PC-9 (cell line): Measurements from ENCODE around the gene LAMA3. TPM values are rescaled to one million over a fixed set of nuclear protein-coding genes. Genes with fewer than 3 reads are reported as not detected.
A peak's percentile ranks its signal among the peaks of the same experiment; 100 is the strongest.

ENCODE experiments used
- BruUV-seq: library from RNA; stranded (reverse); fragments of 400-500 nt; replicated peaks from 2 replicates; lab custom pipeline; 2021; lab: Mats Ljungman, UMichigan
- CTCF ChIA-PET: fragments of 300-600 bp; sonication (Branson Sonifier 250); formaldehyde crosslinking; loops from one replicate; lab custom pipeline; 2022; ENCODE audit warnings: antibody characterized with exemption; lab: Charles Lee
- POLR2A ChIA-PET: fragments of 300-600 bp; sonication (Branson Sonifier 250); formaldehyde crosslinking; loops from one replicate; lab custom pipeline; 2022; ENCODE audit warnings: antibody characterized with exemption; ENCODE audit not compliant: unreplicated experiment; lab: Charles Lee
- DNase-seq, 2 experiments: peaks; one replicate each; pipeline versions ENCODE4 v3.0.0 to v3.0.0-alpha.2; 2015 to 2022; ENCODE audit warnings: mixed read lengths in 1 of 2
- H2AFZ ChIP-seq: fragments of 200-600 bp; sonication (generic); 2 replicates; pipeline ENCODE4 v1.8.1; 2017; ENCODE audit warnings: antibody characterized with exemption
- H3F3A ChIP-seq: fragments of 200-600 bp; sonication (generic); 2 replicates; pipeline ENCODE4 v1.8.1; 2017; ENCODE audit warnings: antibody characterized with exemption, mild to moderate bottlenecking, low read depth; ENCODE audit not compliant: insufficient read depth
- H3K27ac ChIP-seq: fragments of 200-600 bp; sonication (generic); 2 replicates; pipeline ENCODE4 v1.6.1; 2016; ENCODE audit warnings: mixed run types
- H3K27me3 ChIP-seq: fragments of 200-600 bp; sonication (generic); 2 replicates; pipeline ENCODE4 v1.6.1; 2016; ENCODE audit warnings: low read depth, mixed run types; ENCODE audit not compliant: insufficient read depth
- H3K36me3 ChIP-seq: fragments of 200-600 bp; sonication (generic); 2 replicates; pipeline ENCODE4 v1.6.1; 2016; ENCODE audit warnings: low read depth, mixed run types
- H3K4me1 ChIP-seq: fragments of 200-600 bp; sonication (generic); replicated peaks from 2 replicates; pipeline ENCODE4 v1.6.1; 2016; ENCODE audit warnings: mixed run types; ENCODE audit not compliant: insufficient read depth
- H3K4me2 ChIP-seq: fragments of 200-600 bp; sonication (generic); 2 replicates; pipeline ENCODE4 v1.6.1; 2017; ENCODE audit warnings: mixed run types
- H3K4me3 ChIP-seq: fragments of 200-600 bp; sonication (generic); 2 replicates; pipeline ENCODE4 v1.6.1; 2016; ENCODE audit warnings: mixed run types
- H3K79me2 ChIP-seq: fragments of 200-600 bp; sonication (generic); 2 replicates; pipeline ENCODE4 v1.6.1; 2017; ENCODE audit warnings: low read depth, mixed run types
- H3K9me2 ChIP-seq: fragments of 200-600 bp; sonication (generic); 2 replicates; pipeline ENCODE4 v1.8.1; 2017; ENCODE audit warnings: mild to moderate bottlenecking; ENCODE audit not compliant: insufficient read depth
- H3K9me3 ChIP-seq: fragments of 200-600 bp; sonication (generic); 2 replicates; pipeline ENCODE4 v1.8.1; 2016; ENCODE audit warnings: low read depth; ENCODE audit not compliant: insufficient read depth
- H4K20me1 ChIP-seq: fragments of 200-600 bp; sonication (generic); 2 replicates; pipeline ENCODE4 v1.8.1; 2017; ENCODE audit not compliant: insufficient read depth
- EZH2 ChIP-seq: fragments of 200-600 bp; sonication (generic); IDR thresholded peaks from 2 replicates; pipeline ENCODE4 v1.8.0; 2017; ENCODE audit warnings: antibody characterized with exemption, low read depth
- intact Hi-C: fragments of 100-400 bp; cut with micrococcal nuclease; formaldehyde crosslinking; loops from one replicate; pipeline ENCODE4 v1.10.0; 2022; ENCODE audit not compliant: unreplicated experiment
- total RNA-seq: library from RNA; stranded (reverse); gene quantifications from 2 replicates; pipeline ENCODE4 v1.2.3, GENCODE V29; 2021
- TF ChIP-seq, protein P1 (sequence below): fragments of 200-600 bp; sonication (generic); conservative IDR thresholded peaks from 2 replicates; pipeline ENCODE4 v1.6.1; 2017; ENCODE audit warnings: mixed run types, antibody characterized with exemption, mild to moderate bottlenecking, moderate library complexity

Gene LAMA3
- total RNA-seq, 1 experiment from 2014 or later: 44.4 TPM

DNA sequence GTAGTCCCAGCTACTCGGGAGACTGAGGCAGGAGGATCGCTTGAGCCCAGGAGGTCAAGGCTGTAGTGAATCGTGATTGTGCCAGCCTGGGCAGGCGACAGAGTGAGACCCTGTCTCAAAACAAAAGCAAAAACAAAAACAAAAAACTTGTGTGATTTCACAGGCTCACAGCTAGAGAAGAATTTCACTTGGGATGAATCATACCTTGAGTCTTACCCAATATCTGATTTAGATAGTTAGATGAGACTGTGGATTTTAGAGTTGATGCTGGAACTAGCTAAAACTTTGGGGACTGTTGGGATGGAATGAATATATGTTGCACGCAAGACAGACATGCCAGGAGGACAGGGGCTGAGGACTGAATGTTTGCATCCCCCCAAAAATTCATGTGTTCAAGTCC is 31.0 kb upstream of the LAMA3 start:
- Histone ChIP-seq H3K4me1 (peaks cover 12% of the 10 kb centered on the region), H3K9me3 (no peaks in the 10 kb centered on the region), H3K4me2 (peak overlapping the region; percentile 31; the same call in 1 of the 2 replicates), H3K79me2 (no peaks in the 10 kb centered on the region), H3K27me3 (no peaks in the 10 kb centered on the region), H2AFZ (no peak overlapping the region), H3K36me3 (no peaks in the 10 kb centered on the region), H3K4me3 (no peak overlapping the region), H3F3A (no peaks in the 10 kb centered on the region; the same call in 1 of the 2 replicates), H4K20me1 (no peaks in the 10 kb centered on the region), H3K27ac (no peak overlapping the region), H3K9me2 (no peaks in the 10 kb centered on the region)
- intact Hi-C loops: no loop called here
- TF ChIP-seq EZH2: no peak
- TF ChIP-seq, protein P1, sequence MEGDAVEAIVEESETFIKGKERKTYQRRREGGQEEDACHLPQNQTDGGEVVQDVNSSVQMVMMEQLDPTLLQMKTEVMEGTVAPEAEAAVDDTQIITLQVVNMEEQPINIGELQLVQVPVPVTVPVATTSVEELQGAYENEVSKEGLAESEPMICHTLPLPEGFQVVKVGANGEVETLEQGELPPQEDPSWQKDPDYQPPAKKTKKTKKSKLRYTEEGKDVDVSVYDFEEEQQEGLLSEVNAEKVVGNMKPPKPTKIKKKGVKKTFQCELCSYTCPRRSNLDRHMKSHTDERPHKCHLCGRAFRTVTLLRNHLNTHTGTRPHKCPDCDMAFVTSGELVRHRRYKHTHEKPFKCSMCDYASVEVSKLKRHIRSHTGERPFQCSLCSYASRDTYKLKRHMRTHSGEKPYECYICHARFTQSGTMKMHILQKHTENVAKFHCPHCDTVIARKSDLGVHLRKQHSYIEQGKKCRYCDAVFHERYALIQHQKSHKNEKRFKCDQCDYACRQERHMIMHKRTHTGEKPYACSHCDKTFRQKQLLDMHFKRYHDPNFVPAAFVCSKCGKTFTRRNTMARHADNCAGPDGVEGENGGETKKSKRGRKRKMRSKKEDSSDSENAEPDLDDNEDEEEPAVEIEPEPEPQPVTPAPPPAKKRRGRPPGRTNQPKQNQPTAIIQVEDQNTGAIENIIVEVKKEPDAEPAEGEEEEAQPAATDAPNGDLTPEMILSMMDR: no peak
- ChIA-PET CTCF (no interaction called here), POLR2A (no interaction called here)
- no peak for DNase-seq
- no TSS peak for BruUV-seq

DNA sequence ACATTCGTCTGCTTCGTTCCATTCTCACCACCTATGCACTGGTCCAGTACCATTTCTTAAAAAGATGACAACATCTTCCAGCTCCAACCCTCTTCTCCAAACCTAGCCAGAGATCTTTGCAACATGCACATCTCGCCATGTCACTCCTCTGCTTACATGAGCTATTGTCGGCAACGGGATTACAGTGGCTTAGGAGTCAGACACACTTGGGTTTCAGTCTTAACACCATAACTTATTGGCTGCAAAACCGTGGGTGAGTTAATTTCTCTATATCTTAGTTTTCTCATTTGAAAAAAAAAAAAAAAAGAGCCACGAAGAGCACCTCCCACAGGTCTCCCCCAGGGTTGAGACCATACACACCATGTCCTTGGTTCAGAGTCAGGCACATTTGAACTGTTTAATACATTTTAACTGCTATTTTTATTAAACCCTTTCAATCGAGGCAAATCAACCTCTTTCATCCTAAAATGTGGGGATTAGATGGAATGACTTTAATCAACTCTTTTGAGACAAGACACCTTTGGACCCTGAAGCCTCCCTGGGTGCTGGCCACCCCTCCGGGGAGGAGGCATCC is 27.4 kb upstream of the LAMA3 start:
- intact Hi-C loops: loop anchor here (5.0 kb wide), 1 partner anchor 35 kb away; no protein-coding TSS in a partner anchor
- H3K9me2 ChIP-seq: no peaks in the 10 kb centered on the region
- no peaks in the 10 kb centered on the region for H3K9me3 ChIP-seq
- H3F3A ChIP-seq: no peaks in the 10 kb centered on the region; the same call in 1 of the 2 replicates
- H3K4me3 ChIP-seq: peak overlapping the region; percentile 60
- no TSS peak for BruUV-seq
- H3K27ac ChIP-seq: no peak overlapping the region
- POLR2A ChIA-PET: no interaction called here
- H3K4me1 ChIP-seq: peaks cover 13% of the 10 kb centered on the region
- H3K27me3 ChIP-seq: no peaks in the 10 kb centered on the region
- H3K79me2 ChIP-seq: no peaks in the 10 kb centered on the region
- H4K20me1 ChIP-seq: no peaks in the 10 kb centered on the region
- TF ChIP-seq EZH2: no peak
- TF ChIP-seq, protein P1: no peak
- H2AFZ ChIP-seq: peak overlapping the region; percentile 66; the same call in 1 of the 2 replicates
- CTCF ChIA-PET: no interaction called here
- no peak for DNase-seq
- H3K4me2 ChIP-seq: peak overlapping the region; percentile 85
- H3K36me3 ChIP-seq: no peaks in the 10 kb centered on the region

DNA sequence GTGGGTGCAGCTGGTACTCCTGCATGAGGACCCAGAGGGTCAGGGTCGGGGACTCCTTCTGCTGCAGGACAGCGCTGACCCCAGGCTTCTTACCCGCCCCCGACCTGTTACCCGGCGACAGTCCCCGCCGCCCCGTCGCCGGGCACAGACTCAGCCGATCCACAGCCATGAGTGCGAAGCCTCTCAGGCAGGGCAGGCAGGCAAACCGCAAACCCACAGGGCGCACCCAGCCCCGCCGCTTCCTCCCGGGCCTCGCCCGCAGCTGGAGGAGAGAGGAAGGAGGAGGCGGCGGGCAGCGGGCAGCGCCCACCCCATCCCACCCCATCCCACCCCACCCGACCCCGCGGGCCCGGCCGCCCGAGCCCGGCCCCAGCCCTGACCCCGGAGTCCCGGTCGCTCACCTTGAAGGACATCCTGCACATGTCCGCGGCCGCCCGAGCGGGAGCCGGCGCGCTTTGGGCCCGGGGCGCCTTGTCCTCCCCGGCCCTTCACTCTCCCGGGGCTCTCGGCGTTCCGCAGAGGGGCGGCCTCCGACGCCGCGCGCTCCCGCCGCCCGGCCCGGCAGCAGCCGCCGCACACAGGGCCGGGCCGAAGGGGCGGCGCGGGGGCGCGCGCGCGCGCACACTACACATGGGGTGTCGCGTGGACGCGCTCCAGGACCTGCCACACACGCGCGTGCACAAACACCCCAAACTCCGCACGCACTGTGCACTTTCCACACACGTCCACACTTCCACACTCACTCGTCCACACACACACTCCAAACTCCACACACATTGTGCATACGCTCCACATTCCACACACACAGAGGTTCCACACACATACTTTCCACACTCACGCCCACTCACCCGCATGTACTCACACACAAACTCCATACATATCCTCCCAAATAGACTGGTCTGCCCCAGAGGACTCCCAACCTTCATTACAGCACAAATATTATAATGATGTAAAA is 26.7 kb upstream of the LAMA3 start, which contains the start of gene ANKRD29:
Gene ANKRD29, minus strand, starts transcription at position 603 of the 955 bp plus-strand sequence. Its CDS starts 181 bp downstream, at position 422.
- H3K79me2 ChIP-seq: no peaks in the 10 kb centered on the region
- peak within 1 kb of the TSS; percentile 66; the same call in 1 of the 2 replicates for H2AFZ ChIP-seq
- peak within 1 kb of the TSS; percentile 85 for H3K4me2 ChIP-seq
- intact Hi-C loops: loop anchor here (5.0 kb wide), 1 partner anchor 35 kb away; no protein-coding TSS in a partner anchor
- DNase-seq: peak in 1 of 2 experiments; percentile 40
- BruUV-seq: no TSS peak
- TF ChIP-seq, protein P1: no peak
- no peak for TF ChIP-seq EZH2
- ChIA-PET POLR2A (interaction anchor here (0.5 to 0.6 kb wide), 2 partner anchors 56 to 684 kb away, joined by 3 to 4 read pairs; no protein-coding TSS in a partner anchor), CTCF (interaction anchor here (0.6 kb wide), 1 partner anchor 18 kb away, joined by 4 read pairs; no protein-coding TSS in a partner anchor)
- no peaks in the 10 kb centered on the region; the same call in 1 of the 2 replicates for H3F3A ChIP-seq
- H3K9me2 ChIP-seq: no peaks in the 10 kb centered on the region
- H3K4me1 ChIP-seq: peaks cover 13% of the 10 kb centered on the region
- peak within 1 kb of the TSS; percentile 60 for H3K4me3 ChIP-seq
- no peak within 1 kb of the TSS for H3K27ac ChIP-seq
- no peaks in the 10 kb centered on the region for H3K9me3 ChIP-seq
- no peaks in the 10 kb centered on the region for H4K20me1 ChIP-seq
- no peaks in the 10 kb centered on the region for H3K27me3 ChIP-seq
- no peaks in the 10 kb centered on the region for H3K36me3 ChIP-seq
